HG02678 (cell line): ENCODE measurements around the gene PSME1.

ENCODE experiments used
- ATAC-seq: cut with Tn5 transposase; IDR thresholded peaks from one replicate; pipeline ENCODE4 v1.9.1; 2021; ENCODE audit warnings: mild to moderate bottlenecking, moderate library complexity; ENCODE audit not compliant: unreplicated experiment

The PSME1 gene

GRCh38 chr14:24186831-24187538, 51.0 kb downstream of the PSME1 start:
- ATAC-seq: no peak

- ATAC-seq: no peak
Observed at GRCh38 chr14:24187539-24187915, 51.5 kb downstream of the PSME1 start.
